GM23338 (cell line): Measurements from ENCODE around the gene SVIL. TPM values are rescaled to one million over a fixed set of nuclear protein-coding genes. Genes with fewer than 3 reads are reported as not detected.

Experiments
- ATAC-seq: fragments of 200-7000 bp; cut with Tn5 transposase; 3 replicates; pipeline ENCODE4 v1.9.1; 2020
- DNase-seq: peaks from one replicate; pipeline ENCODE4 v3.0.0-alpha.2; 2015; ENCODE audit warnings: low spot score
- H2AFZ ChIP-seq: fragments of 200-600 bp; sonication (generic); 2 replicates; pipeline ENCODE4 v1.8.0; 2016; ENCODE audit warnings: antibody characterized with exemption, mild to moderate bottlenecking, moderate library complexity
- H3F3A ChIP-seq: fragments of 200-600 bp; sonication (generic); replicated peaks from 2 replicates; pipeline ENCODE4 v1.8.0; 2017; ENCODE audit warnings: antibody characterized with exemption, mixed run types, low read depth
- H3K27ac ChIP-seq: fragments of 200-600 bp; sonication (generic); 2 replicates; pipeline ENCODE4 v1.6.1; 2016; ENCODE audit warnings: low read depth
- H3K27me3 ChIP-seq: fragments of 200-600 bp; sonication (generic); 2 replicates; pipeline ENCODE4 v1.8.0; 2016; ENCODE audit warnings: mild to moderate bottlenecking, mixed run types, moderate library complexity; ENCODE audit not compliant: insufficient read depth
- H3K36me3 ChIP-seq: fragments of 200-600 bp; sonication (generic); 2 replicates; pipeline ENCODE4 v1.8.0; 2016; ENCODE audit warnings: mild to moderate bottlenecking; ENCODE audit not compliant: insufficient read depth
- H3K4me1 ChIP-seq: fragments of 200-600 bp; sonication (generic); 2 replicates; pipeline ENCODE4 v1.8.0; 2016; ENCODE audit warnings: mild to moderate bottlenecking, moderate library complexity; ENCODE audit not compliant: insufficient read depth
- H3K4me2 ChIP-seq: fragments of 200-600 bp; sonication (generic); 2 replicates; pipeline ENCODE4 v1.7.1; 2017; ENCODE audit warnings: mixed run types
- H3K4me3 ChIP-seq: fragments of 200-600 bp; sonication (generic); 2 replicates; pipeline ENCODE4 v1.6.1; 2016; ENCODE audit warnings: mixed run types
- H3K79me2 ChIP-seq: fragments of 200-600 bp; sonication (generic); replicated peaks from 2 replicates; pipeline ENCODE4 v1.8.0; 2017; ENCODE audit warnings: mild to moderate bottlenecking; ENCODE audit not compliant: insufficient read depth
- H3K9me2 ChIP-seq: fragments of 200-600 bp; sonication (generic); 2 replicates; pipeline ENCODE4 v1.8.0; 2017; ENCODE audit not compliant: insufficient read depth
- H4K20me1 ChIP-seq: fragments of 200-600 bp; sonication (generic); replicated peaks from 2 replicates; pipeline ENCODE4 v1.8.0; 2017; ENCODE audit warnings: mild to moderate bottlenecking; ENCODE audit not compliant: insufficient read depth
- H3K27ac Mint-ChIP-seq: 2 replicates; pipeline ENCODE4 v1.8.0; 2020; ENCODE audit warnings: inconsistent platforms, mild to moderate bottlenecking, moderate library complexity, mixed read lengths
- H3K27me3 Mint-ChIP-seq: 3 replicates; pipeline ENCODE4 v1.8.0; 2022; ENCODE audit warnings: low read depth, mild to moderate bottlenecking, moderate library complexity, mixed read lengths, inconsistent platforms; ENCODE audit not compliant: insufficient read depth, poor library complexity
- H3K36me3 Mint-ChIP-seq: 3 replicates; pipeline ENCODE4 v1.8.0; 2021; ENCODE audit warnings: low read depth, mild to moderate bottlenecking, inconsistent platforms, moderate library complexity, mixed read lengths
- H3K4me1 Mint-ChIP-seq: 3 replicates; pipeline ENCODE4 v1.8.0; 2020; ENCODE audit warnings: mild to moderate bottlenecking, inconsistent platforms, mixed read lengths
- H3K4me3 Mint-ChIP-seq: 3 replicates; pipeline ENCODE4 v1.8.0; 2021; ENCODE audit warnings: moderate library complexity, mild to moderate bottlenecking, inconsistent platforms, mixed read lengths
- H3K9me3 Mint-ChIP-seq: 3 replicates; pipeline ENCODE4 v1.8.0; 2020; ENCODE audit warnings: moderate library complexity, mild to moderate bottlenecking, inconsistent platforms, mixed read lengths
- long read RNA-seq: library from polyadenylated mRNA; unstranded; transcript quantifications from one replicate; pipeline ENCODE4 v2.0.0, GENCODE V29; 2020; ENCODE audit not compliant: unreplicated experiment
- polyA plus RNA-seq: library from polyadenylated mRNA; unstranded; fragments of >200 nt; fragmentation: Nextera tagmentation; extraction: Ambion mirVana; gene quantifications from 2 replicates; pipeline ENCODE4 v1.2.1, GENCODE V29; 2016
- total RNA-seq: library from RNA; depleted of rRNA; stranded (reverse); fragments of >200 nt; shearing (Covaris generic); gene quantifications from 2 replicates; pipeline ENCODE4 v1.2.3, GENCODE V29; 2014; rRNA removed
- TF ChIP-seq, protein P1 (sequence below): IDR thresholded peaks from one replicate; pipeline ENCODE4 v1.6.1; 2018; ENCODE audit warnings: antibody characterized with exemption; ENCODE audit not compliant: unreplicated experiment
- TF ChIP-seq, protein P2 (sequence below): fragments of 250-450 bp; sonication (Bioruptor Pico); IDR thresholded peaks from 2 replicates; pipeline ENCODE4 v1.5.0; 2020; ENCODE audit warnings: mild to moderate bottlenecking, moderate library complexity

SVIL gene
- 7.8 and 8.8 TPM in 2 replicates for total RNA-seq
- 23.9 and 34.9 TPM in 2 replicates for polyA plus RNA-seq
- long read RNA-seq, partial matches to known transcripts: 1 of 9 reads
- long read RNA-seq, other reads (novel, unspliced or antisense): 8 of 9 reads

GRCh38 chr10:29634764-29635625, at the start of gene SVIL:
SVIL (minus strand) TSS chr10:29634971; CDS start chr10:29555058, 79,913 bp downstream.
- Histone ChIP-seq H3F3A (no peaks in the 10 kb centered on the region), H3K4me3 (no peak within 1 kb of the TSS), H3K79me2 (no peaks in the 10 kb centered on the region), H2AFZ (no peak within 1 kb of the TSS), H3K36me3 (no peaks in the 10 kb centered on the region), H4K20me1 (no peaks in the 10 kb centered on the region), H3K4me1 (peaks cover 34% of the 10 kb centered on the region), H3K4me2 (peak within 1 kb of the TSS; percentile 68), H3K27me3 (no peaks in the 10 kb centered on the region), H3K27ac (peak within 1 kb of the TSS; percentile 28; the same call in 1 of the 2 replicates), H3K9me2 (no peaks in the 10 kb centered on the region)
- ATAC-seq (peak; percentile 78), DNase-seq (peak; percentile 33)
- Mint-ChIP-seq H3K4me1 (peaks cover 38% of the 10 kb centered on the region), H3K27ac (peak within 1 kb of the TSS; percentile 90), H3K4me3 (peak within 1 kb of the TSS; percentile 47; the same call in 2 of the 3 replicates), H3K36me3 (peaks cover 12% of the 10 kb centered on the region), H3K27me3 (peaks cover 2% of the 10 kb centered on the region), H3K9me3 (peaks cover 3% of the 10 kb centered on the region; the same call in 1 of the 3 replicates)
- TF ChIP-seq, protein P1, sequence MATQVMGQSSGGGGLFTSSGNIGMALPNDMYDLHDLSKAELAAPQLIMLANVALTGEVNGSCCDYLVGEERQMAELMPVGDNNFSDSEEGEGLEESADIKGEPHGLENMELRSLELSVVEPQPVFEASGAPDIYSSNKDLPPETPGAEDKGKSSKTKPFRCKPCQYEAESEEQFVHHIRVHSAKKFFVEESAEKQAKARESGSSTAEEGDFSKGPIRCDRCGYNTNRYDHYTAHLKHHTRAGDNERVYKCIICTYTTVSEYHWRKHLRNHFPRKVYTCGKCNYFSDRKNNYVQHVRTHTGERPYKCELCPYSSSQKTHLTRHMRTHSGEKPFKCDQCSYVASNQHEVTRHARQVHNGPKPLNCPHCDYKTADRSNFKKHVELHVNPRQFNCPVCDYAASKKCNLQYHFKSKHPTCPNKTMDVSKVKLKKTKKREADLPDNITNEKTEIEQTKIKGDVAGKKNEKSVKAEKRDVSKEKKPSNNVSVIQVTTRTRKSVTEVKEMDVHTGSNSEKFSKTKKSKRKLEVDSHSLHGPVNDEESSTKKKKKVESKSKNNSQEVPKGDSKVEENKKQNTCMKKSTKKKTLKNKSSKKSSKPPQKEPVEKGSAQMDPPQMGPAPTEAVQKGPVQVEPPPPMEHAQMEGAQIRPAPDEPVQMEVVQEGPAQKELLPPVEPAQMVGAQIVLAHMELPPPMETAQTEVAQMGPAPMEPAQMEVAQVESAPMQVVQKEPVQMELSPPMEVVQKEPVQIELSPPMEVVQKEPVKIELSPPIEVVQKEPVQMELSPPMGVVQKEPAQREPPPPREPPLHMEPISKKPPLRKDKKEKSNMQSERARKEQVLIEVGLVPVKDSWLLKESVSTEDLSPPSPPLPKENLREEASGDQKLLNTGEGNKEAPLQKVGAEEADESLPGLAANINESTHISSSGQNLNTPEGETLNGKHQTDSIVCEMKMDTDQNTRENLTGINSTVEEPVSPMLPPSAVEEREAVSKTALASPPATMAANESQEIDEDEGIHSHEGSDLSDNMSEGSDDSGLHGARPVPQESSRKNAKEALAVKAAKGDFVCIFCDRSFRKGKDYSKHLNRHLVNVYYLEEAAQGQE: no peak
- TF ChIP-seq, protein P2, sequence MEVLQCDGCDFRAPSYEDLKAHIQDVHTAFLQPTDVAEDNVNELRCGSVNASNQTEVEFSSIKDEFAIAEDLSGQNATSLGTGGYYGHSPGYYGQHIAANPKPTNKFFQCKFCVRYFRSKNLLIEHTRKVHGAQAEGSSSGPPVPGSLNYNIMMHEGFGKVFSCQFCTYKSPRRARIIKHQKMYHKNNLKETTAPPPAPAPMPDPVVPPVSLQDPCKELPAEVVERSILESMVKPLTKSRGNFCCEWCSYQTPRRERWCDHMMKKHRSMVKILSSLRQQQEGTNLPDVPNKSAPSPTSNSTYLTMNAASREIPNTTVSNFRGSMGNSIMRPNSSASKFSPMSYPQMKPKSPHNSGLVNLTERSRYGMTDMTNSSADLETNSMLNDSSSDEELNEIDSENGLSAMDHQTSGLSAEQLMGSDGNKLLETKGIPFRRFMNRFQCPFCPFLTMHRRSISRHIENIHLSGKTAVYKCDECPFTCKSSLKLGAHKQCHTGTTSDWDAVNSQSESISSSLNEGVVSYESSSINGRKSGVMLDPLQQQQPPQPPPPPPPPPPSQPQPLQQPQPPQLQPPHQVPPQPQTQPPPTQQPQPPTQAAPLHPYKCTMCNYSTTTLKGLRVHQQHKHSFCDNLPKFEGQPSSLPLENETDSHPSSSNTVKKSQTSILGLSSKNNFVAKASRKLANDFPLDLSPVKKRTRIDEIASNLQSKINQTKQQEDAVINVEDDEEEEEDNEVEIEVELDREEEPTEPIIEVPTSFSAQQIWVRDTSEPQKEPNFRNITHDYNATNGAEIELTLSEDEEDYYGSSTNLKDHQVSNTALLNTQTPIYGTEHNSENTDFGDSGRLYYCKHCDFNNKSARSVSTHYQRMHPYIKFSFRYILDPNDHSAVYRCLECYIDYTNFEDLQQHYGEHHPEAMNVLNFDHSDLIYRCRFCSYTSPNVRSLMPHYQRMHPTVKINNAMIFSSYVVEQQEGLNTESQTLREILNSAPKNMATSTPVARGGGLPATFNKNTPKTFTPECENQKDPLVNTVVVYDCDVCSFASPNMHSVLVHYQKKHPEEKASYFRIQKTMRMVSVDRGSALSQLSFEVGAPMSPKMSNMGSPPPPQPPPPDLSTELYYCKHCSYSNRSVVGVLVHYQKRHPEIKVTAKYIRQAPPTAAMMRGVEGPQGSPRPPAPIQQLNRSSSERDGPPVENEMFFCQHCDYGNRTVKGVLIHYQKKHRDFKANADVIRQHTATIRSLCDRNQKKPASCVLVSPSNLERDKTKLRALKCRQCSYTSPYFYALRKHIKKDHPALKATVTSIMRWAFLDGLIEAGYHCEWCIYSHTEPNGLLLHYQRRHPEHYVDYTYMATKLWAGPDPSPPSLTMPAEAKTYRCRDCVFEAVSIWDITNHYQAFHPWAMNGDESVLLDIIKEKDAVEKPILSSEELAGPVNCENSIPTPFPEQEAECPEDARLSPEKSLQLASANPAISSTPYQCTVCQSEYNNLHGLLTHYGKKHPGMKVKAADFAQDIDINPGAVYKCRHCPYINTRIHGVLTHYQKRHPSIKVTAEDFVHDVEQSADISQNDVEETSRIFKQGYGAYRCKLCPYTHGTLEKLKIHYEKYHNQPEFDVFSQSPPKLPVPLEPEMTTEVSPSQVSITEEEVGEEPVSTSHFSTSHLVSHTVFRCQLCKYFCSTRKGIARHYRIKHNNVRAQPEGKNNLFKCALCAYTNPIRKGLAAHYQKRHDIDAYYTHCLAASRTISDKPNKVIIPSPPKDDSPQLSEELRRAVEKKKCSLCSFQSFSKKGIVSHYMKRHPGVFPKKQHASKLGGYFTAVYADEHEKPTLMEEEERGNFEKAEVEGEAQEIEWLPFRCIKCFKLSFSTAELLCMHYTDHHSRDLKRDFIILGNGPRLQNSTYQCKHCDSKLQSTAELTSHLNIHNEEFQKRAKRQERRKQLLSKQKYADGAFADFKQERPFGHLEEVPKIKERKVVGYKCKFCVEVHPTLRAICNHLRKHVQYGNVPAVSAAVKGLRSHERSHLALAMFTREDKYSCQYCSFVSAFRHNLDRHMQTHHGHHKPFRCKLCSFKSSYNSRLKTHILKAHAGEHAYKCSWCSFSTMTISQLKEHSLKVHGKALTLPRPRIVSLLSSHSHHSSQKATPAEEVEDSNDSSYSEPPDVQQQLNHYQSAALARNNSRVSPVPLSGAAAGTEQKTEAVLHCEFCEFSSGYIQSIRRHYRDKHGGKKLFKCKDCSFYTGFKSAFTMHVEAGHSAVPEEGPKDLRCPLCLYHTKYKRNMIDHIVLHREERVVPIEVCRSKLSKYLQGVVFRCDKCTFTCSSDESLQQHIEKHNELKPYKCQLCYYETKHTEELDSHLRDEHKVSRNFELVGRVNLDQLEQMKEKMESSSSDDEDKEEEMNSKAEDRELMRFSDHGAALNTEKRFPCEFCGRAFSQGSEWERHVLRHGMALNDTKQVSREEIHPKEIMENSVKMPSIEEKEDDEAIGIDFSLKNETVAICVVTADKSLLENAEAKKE (CRISPR knock-in tag): 0 out of 2 replicates have a peak, but pooled peaks have one; percentile 25
